Measurements from ENCODE around the gene CFAP46.
"Not testable (repeated sequence)": the region's sequence is repeated elsewhere in the genome, so short reads cannot be mapped to it uniquely, and the experiment has no call there.

The CFAP46 gene

GRCh38 chr10:132979491-132980425 is 37.4 kb upstream of the CFAP46 start:
- no peak for DNase-seq (ENCODE audit: low read depth in 1 of 2, low spot score in 1 of 2)

- DNase-seq (ENCODE audit: low read depth in 1 of 2, low spot score in 1 of 2): no peak
Measured at GRCh38 chr10:132978542-132978941, 36.2 kb upstream of the CFAP46 start.

GRCh38 chr10:132977807-132978206 is 35.4 kb upstream of the CFAP46 start:
- no peak for DNase-seq (ENCODE audit: low read depth in 1 of 2, low spot score in 1 of 2)

- DNase-seq (ENCODE audit: low read depth in 1 of 2, low spot score in 1 of 2): no peak
Measured at GRCh38 chr10:132977076-132977475, 34.7 kb upstream of the CFAP46 start.

GRCh38 chr10:132975831-132976682 is 33.7 kb upstream of the CFAP46 start:
- DNase-seq (ENCODE audit: low read depth in 1 of 2, low spot score in 1 of 2): no peak

- DNase-seq (ENCODE audit: low read depth in 1 of 2, low spot score in 1 of 2): no peak
Measured at GRCh38 chr10:132974886-132975830, 32.8 kb upstream of the CFAP46 start.

- DNase-seq (ENCODE audit: low read depth in 1 of 2, low spot score in 1 of 2): no peak
Measured at GRCh38 chr10:132974249-132974796, 32.0 kb upstream of the CFAP46 start.

GRCh38 chr10:132973903-132974241 is 31.5 kb upstream of the CFAP46 start:
- DNase-seq (ENCODE audit: low read depth in 1 of 2, low spot score in 1 of 2): no peak

- DNase-seq (ENCODE audit: low read depth in 1 of 2, low spot score in 1 of 2): no peak
Measured at GRCh38 chr10:132972986-132973902, 30.9 kb upstream of the CFAP46 start.

GRCh38 chr10:132972149-132972985 is 30.0 kb upstream of the CFAP46 start:
- DNase-seq (ENCODE audit: low read depth in 1 of 2, low spot score in 1 of 2): no peak

- DNase-seq (ENCODE audit: low read depth in 1 of 2, low spot score in 1 of 2): no peak
Measured at GRCh38 chr10:132971448-132972148, 29.2 kb upstream of the CFAP46 start.

- no peak for DNase-seq (ENCODE audit: low read depth in 1 of 2, low spot score in 1 of 2)
Measured at GRCh38 chr10:132970641-132971438, 28.5 kb upstream of the CFAP46 start.

- no peak for DNase-seq (ENCODE audit: low read depth in 1 of 2, low spot score in 1 of 2)
Measured at GRCh38 chr10:132967540-132967939, 25.2 kb upstream of the CFAP46 start.

- DNase-seq (ENCODE audit: low read depth in 1 of 2, low spot score in 1 of 2): no peak
Measured at GRCh38 chr10:132965411-132966057, 23.2 kb upstream of the CFAP46 start.

- DNase-seq (ENCODE audit: low read depth in 1 of 2, low spot score in 1 of 2): not testable (repeated sequence)
Measured at GRCh38 chr10:132964707-132965410, 22.5 kb upstream of the CFAP46 start.

- DNase-seq (ENCODE audit: low read depth in 1 of 2, low spot score in 1 of 2): no peak
Measured at GRCh38 chr10:132964231-132964630, 21.9 kb upstream of the CFAP46 start.

Measured in activated CD4-positive, alpha-beta T cell treated with anti-CD3 and anti-CD28 coated beads, Interleukin-2, amount 50 U/mL, for 24 hours (primary cell).